ENCODE data around the gene ANO10. TPM values are rescaled to one million over a fixed set of nuclear protein-coding genes. Genes with fewer than 3 reads are reported as not detected.

The ANO10 gene, protein sequence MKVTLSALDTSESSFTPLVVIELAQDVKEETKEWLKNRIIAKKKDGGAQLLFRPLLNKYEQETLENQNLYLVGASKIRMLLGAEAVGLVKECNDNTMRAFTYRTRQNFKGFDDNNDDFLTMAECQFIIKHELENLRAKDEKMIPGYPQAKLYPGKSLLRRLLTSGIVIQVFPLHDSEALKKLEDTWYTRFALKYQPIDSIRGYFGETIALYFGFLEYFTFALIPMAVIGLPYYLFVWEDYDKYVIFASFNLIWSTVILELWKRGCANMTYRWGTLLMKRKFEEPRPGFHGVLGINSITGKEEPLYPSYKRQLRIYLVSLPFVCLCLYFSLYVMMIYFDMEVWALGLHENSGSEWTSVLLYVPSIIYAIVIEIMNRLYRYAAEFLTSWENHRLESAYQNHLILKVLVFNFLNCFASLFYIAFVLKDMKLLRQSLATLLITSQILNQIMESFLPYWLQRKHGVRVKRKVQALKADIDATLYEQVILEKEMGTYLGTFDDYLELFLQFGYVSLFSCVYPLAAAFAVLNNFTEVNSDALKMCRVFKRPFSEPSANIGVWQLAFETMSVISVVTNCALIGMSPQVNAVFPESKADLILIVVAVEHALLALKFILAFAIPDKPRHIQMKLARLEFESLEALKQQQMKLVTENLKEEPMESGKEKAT
- total RNA-seq = 63.1 and 65.6 TPM in 2 replicates

DNA sequence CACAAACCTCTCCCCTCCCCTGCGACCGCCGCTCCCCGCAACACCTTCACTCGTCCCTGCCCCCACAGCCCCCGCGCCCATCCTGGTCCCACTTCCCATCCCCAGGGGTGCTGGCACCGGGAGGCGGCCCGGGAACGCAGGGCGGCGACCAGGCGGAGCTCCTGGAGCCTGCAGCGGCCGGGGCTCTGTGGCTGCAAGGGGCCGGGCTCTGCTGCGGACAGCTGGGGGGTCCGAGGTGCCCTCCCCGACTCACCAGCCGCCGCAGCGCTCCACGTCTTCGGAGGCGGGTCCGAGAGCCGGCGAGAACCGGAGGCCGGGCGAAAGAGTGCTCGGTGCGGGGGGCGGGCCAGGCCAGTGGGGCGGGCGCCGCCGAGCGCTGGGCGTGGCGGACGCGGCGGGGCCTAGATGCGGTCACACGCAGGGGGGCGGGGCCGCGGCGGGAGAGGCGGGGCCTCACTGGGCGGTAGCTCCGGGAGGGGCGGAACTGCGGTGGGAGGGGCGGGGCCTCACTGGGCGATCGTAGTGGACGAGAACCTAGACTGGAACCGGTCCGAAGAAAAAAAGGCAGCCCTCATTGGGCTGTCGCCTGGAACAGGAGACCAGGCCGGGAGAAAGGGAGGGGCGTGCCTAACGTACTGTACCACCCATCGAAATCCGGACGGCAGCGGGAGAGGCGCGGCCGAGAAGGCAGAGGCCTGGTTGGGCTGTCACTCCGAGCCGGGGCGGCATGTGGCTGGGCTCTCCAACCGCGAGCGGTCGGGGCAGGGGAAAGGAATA is at the start of gene ANO10:
Gene ANO10, minus strand, starts transcription at position 356 of the 777 bp plus-strand sequence. CDS start 16,159 bp downstream, outside the sequence.

Other genes with a start within 250 kb of the ANO10 start
- gene ABHD5, start 68.9 kb upstream of the ANO10 start, total RNA-seq = 53.5 and 54.9 TPM in 2 replicates

Measured in smooth muscle cell of bladder (primary cell).